Central memory CD8-positive, alpha-beta T cell (primary cell): ENCODE results near the gene UNCX.

Experiments used
- ATAC-seq: fragments of 150-1000 bp; cut with Tn5 transposase; replicated peaks from 2 replicates; pipeline ENCODE4 v1.10.0; 2022; ENCODE audit warnings: mild to moderate bottlenecking, moderate FRiP score, moderate number of reproducible peaks; ENCODE audit not compliant: poor library complexity, severe bottlenecking; ENCODE audit errors: extremely low read depth
- DNase-seq, 2 donors: peaks; one replicate each; pipeline ENCODE4 v3.0.0; 2021; ENCODE audit warnings: low spot score in 2 of 2
- H3K27ac Mint-ChIP-seq: one replicate; pipeline ENCODE4 v1.8.0; 2022; ENCODE audit warnings: low read depth, mild to moderate bottlenecking, moderate library complexity, mixed read lengths
- H3K27me3 Mint-ChIP-seq: one replicate; pipeline ENCODE4 v1.8.0; 2022; ENCODE audit warnings: mixed read lengths
- H3K36me3 Mint-ChIP-seq: one replicate; pipeline ENCODE4 v1.8.0; 2022; ENCODE audit warnings: mild to moderate bottlenecking, moderate library complexity, mixed read lengths; ENCODE audit not compliant: insufficient read depth
- H3K4me1 Mint-ChIP-seq: one replicate; pipeline ENCODE4 v1.8.0; 2022; ENCODE audit warnings: mixed read lengths
- H3K4me3 Mint-ChIP-seq: one replicate; pipeline ENCODE4 v1.8.0; 2022; ENCODE audit warnings: mild to moderate bottlenecking, moderate library complexity, mixed read lengths
- H3K9me3 Mint-ChIP-seq: one replicate; pipeline ENCODE4 v1.8.0; 2022; ENCODE audit warnings: mixed read lengths

UNCX gene

DNA sequence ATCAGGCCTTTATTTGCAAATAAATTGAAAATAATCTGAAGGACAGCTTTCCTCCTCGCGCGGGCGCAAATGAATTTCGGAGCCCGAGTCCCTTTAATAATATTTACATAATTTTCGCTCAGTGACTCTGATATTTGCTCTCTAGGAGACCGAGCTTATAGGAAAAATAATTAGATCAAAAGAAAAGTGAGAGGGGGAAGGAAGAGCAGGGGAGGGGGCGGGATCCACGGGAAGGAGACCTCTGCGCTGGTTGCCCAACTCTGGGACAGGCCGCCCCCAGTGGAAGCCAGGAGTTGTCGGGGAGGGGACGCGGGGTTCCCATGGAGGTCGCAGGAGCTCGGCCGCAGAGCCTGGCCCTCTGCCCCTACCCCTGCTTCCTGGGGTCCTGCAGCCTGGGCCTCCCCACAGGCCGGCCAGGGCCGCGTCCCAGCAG is 5.8 kb downstream of the UNCX start:
- H3K27ac Mint-ChIP-seq = no peak overlapping the region
- H3K27me3 Mint-ChIP-seq = peaks cover 72% of the 10 kb centered on the region
- no peaks in the 10 kb centered on the region for H3K4me1 Mint-ChIP-seq
- H3K9me3 Mint-ChIP-seq = no peaks in the 10 kb centered on the region
- ATAC-seq = no peak
- DNase-seq = no peak
- H3K36me3 Mint-ChIP-seq = peaks cover 25% of the 10 kb centered on the region
- no peak overlapping the region for H3K4me3 Mint-ChIP-seq

- H3K36me3 Mint-ChIP-seq = peaks cover 22% of the 10 kb centered on the region
- DNase-seq (no peak), ATAC-seq (no peak)
- no peak overlapping the region for H3K4me3 Mint-ChIP-seq
- H3K27me3 Mint-ChIP-seq = peaks cover 75% of the 10 kb centered on the region
- no peaks in the 10 kb centered on the region for H3K4me1 Mint-ChIP-seq
- H3K9me3 Mint-ChIP-seq = no peaks in the 10 kb centered on the region
- no peak overlapping the region for H3K27ac Mint-ChIP-seq
Measured at GRCh38 chr7:1238931-1239802, 6.5 kb downstream of the UNCX start.

DNA sequence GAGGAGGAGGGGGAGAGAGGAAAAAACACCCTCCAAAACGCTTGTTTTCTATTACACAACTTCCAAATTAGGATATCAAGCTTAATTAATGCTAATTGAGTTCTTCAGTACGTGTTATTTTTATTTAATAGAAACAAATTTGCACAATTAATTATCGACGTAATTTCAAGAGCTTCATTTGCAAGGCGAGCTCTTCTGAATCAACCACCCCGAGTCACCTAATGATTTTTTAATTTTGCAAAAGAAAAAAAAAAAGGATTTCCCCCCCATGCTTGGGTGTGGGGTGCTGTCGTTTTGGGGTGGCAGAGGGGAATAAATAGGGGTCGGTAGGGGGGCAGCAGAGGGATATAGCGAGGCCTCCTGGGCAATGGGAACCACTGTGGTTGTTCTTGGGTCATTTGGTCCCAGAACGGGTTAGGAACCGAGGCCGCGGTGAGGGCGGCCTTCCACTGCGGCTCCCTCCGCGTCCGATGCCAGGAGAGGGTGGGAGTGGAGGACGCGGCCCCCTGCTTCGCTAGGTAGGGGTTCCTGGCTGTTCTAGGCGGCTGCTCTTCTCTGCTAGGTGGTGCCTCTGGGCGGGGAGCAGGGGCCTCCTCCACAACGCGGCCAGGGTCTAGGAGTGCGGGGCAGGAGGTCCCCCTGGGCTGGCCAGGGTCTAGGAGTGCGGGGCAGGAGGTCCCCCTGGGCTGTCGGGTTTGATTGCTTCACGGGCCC is 7.3 kb downstream of the UNCX start:
- DNase-seq (no peak), ATAC-seq (no peak)
- peaks cover 75% of the 10 kb centered on the region for H3K27me3 Mint-ChIP-seq
- no peaks in the 10 kb centered on the region for H3K4me1 Mint-ChIP-seq
- H3K36me3 Mint-ChIP-seq = peaks cover 14% of the 10 kb centered on the region
- H3K4me3 Mint-ChIP-seq = no peak overlapping the region
- no peaks in the 10 kb centered on the region for H3K9me3 Mint-ChIP-seq
- no peak overlapping the region for H3K27ac Mint-ChIP-seq

GRCh38 chr7:1240517-1241257 is 8.0 kb downstream of the UNCX start:
- no peak overlapping the region for H3K27ac Mint-ChIP-seq
- H3K27me3 Mint-ChIP-seq = peaks cover 75% of the 10 kb centered on the region
- ATAC-seq (no peak), DNase-seq (no peak)
- peaks cover 13% of the 10 kb centered on the region for H3K36me3 Mint-ChIP-seq
- no peak overlapping the region for H3K4me3 Mint-ChIP-seq
- no peaks in the 10 kb centered on the region for H3K9me3 Mint-ChIP-seq
- no peaks in the 10 kb centered on the region for H3K4me1 Mint-ChIP-seq

DNA sequence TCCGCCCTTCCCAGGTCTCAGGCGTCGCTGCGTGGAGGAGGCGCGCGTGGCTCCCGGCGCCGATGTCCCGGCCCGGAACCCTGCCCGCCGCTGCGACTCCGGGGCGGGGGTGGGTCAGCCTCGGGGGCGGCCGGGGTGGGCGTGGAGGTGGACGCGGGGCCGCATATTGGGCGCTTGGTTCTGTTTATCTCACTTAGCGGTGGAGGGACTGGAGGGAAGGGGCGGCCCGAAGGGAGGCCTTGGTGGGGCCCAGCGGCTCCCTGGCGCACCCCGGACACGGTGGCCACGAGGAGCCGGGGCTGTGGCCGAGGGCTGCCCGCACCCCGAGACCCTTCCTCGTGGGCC is 8.6 kb downstream of the UNCX start:
- H3K27ac Mint-ChIP-seq = no peak overlapping the region
- H3K4me1 Mint-ChIP-seq = no peaks in the 10 kb centered on the region
- DNase-seq = no peak
- no peak for ATAC-seq
- H3K9me3 Mint-ChIP-seq = no peaks in the 10 kb centered on the region
- H3K36me3 Mint-ChIP-seq = peaks cover 15% of the 10 kb centered on the region
- peaks cover 76% of the 10 kb centered on the region for H3K27me3 Mint-ChIP-seq
- H3K4me3 Mint-ChIP-seq = no peak overlapping the region

- peaks cover 81% of the 10 kb centered on the region for H3K27me3 Mint-ChIP-seq
- H3K4me3 Mint-ChIP-seq = peak overlapping the region; percentile 13
- no peaks in the 10 kb centered on the region for H3K4me1 Mint-ChIP-seq
- DNase-seq (no peak), ATAC-seq (no peak)
- H3K9me3 Mint-ChIP-seq = no peaks in the 10 kb centered on the region
- H3K36me3 Mint-ChIP-seq = peaks cover 15% of the 10 kb centered on the region
- H3K27ac Mint-ChIP-seq = no peak overlapping the region
Measured at GRCh38 chr7:1241603-1242255, 9.1 kb downstream of the UNCX start.

GRCh38 chr7:1242256-1242605 is 9.6 kb downstream of the UNCX start:
- Mint-ChIP-seq H3K4me1 (no peaks in the 10 kb centered on the region), H3K9me3 (no peaks in the 10 kb centered on the region), H3K27ac (no peak overlapping the region), H3K36me3 (peaks cover 16% of the 10 kb centered on the region), H3K4me3 (no peak overlapping the region), H3K27me3 (peaks cover 80% of the 10 kb centered on the region)
- no peak for DNase-seq
- no peak for ATAC-seq

DNA sequence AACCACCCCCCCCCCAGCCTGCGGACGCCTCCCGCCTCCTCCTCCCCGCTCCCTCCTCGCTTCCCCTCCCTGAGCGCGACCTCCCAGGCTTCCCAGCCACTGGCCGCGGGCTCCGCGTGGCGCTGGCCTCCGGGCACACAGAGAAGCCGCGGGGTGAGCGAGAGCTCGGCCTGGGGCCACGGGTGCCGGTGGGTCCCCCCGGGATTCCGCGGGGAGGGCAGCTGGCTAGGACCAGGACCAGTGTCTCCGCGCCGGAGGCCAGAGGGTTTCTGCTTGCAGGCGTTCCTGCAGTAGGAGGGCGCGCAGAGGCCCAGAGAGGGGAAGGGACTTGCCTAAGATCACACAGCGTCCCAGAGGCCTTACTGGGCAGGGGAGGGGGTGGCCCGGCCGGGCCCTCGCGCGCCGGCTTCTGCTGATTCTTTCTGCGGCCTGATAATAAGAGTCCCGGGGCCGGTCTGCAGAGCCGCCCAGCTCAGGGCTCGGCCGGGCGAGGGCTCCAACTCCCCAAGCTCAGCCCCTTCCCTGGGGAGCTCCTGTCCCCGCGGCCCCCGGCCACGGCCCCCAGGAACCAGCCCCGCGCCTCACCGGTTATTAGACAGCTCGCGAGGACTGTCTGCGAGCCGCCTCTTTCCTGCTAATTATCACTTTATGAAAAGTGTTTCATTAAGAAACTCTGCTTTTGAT is 10.1 kb downstream of the UNCX start:
- ATAC-seq (no peak), DNase-seq (no peak)
- Mint-ChIP-seq H3K27ac (no peak overlapping the region), H3K9me3 (no peaks in the 10 kb centered on the region), H3K27me3 (peaks cover 75% of the 10 kb centered on the region), H3K4me1 (no peaks in the 10 kb centered on the region), H3K36me3 (peaks cover 14% of the 10 kb centered on the region), H3K4me3 (no peak overlapping the region)

GRCh38 chr7:1243290-1243963 is 10.8 kb downstream of the UNCX start:
- H3K36me3 Mint-ChIP-seq = peaks cover 14% of the 10 kb centered on the region
- H3K27me3 Mint-ChIP-seq = peaks cover 75% of the 10 kb centered on the region
- no peak overlapping the region for H3K4me3 Mint-ChIP-seq
- H3K9me3 Mint-ChIP-seq = no peaks in the 10 kb centered on the region
- DNase-seq (no peak), ATAC-seq (no peak)
- H3K27ac Mint-ChIP-seq = no peak overlapping the region
- peaks cover 4% of the 10 kb centered on the region for H3K4me1 Mint-ChIP-seq

DNA sequence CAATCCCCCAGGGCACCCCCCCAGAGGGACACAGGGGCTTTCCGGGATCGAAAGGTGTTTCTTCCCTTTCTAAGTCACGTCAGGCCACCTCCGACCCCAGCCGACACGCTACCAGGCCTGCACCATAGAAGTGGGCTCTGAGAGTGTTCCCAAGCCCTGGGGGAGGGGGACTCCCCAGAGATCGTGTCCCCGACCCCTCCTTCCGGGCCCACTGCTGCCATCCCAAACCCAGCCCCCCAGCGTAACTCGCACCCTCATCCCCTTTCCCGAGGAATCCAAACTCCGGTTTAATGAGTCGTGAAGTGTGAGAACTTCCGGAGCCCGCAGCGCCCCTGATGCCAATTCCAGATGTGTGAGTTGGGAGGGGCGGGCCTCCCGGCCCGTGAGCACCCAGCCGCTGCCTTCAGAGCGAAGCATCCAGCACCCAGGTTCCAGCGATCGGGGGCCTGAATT is 11.3 kb downstream of the UNCX start:
- no peak for DNase-seq
- H3K27ac Mint-ChIP-seq = no peak overlapping the region
- no peak overlapping the region for H3K4me3 Mint-ChIP-seq
- ATAC-seq = no peak
- peaks cover 75% of the 10 kb centered on the region for H3K27me3 Mint-ChIP-seq
- peaks cover 12% of the 10 kb centered on the region for H3K36me3 Mint-ChIP-seq
- H3K4me1 Mint-ChIP-seq = peaks cover 6% of the 10 kb centered on the region
- H3K9me3 Mint-ChIP-seq = no peaks in the 10 kb centered on the region

- no peak overlapping the region for H3K4me3 Mint-ChIP-seq
- peaks cover 12% of the 10 kb centered on the region for H3K36me3 Mint-ChIP-seq
- no peak for ATAC-seq
- no peak for DNase-seq
- peaks cover 75% of the 10 kb centered on the region for H3K27me3 Mint-ChIP-seq
- H3K9me3 Mint-ChIP-seq = no peaks in the 10 kb centered on the region
- no peak overlapping the region for H3K27ac Mint-ChIP-seq
- peaks cover 6% of the 10 kb centered on the region for H3K4me1 Mint-ChIP-seq
Measured at GRCh38 chr7:1244700-1245523, 12.2 kb downstream of the UNCX start.
